Endodermal cell (in vitro differentiated cells): ENCODE data around the gene STRC. TPM values are rescaled to one million over a fixed set of nuclear protein-coding genes. Genes with fewer than 3 reads are reported as not detected.
"Not testable (repeated sequence)": the region's sequence is repeated elsewhere in the genome, so short reads cannot be mapped to it uniquely, and the experiment has no call there.

Experiments used
- DNase-seq: peaks from one replicate; pipeline ENCODE4 v3.0.0-alpha.2; 2017
- H3K27ac ChIP-seq: 2 replicates; pipeline ENCODE4 v1.5.1; 2013; ENCODE audit warnings: mild to moderate bottlenecking, low read depth, low read length, moderate library complexity
- H3K27me3 ChIP-seq: 2 replicates; pipeline ENCODE4 v1.6.1; 2013; ENCODE audit warnings: mild to moderate bottlenecking, low read length, moderate library complexity; ENCODE audit not compliant: insufficient read depth, control insufficient read depth, poor library complexity, severe bottlenecking
- H3K36me3 ChIP-seq: 2 replicates; pipeline ENCODE4 v1.7.0; 2013; ENCODE audit warnings: mild to moderate bottlenecking, low read length, moderate library complexity; ENCODE audit not compliant: control insufficient read depth, insufficient read depth
- H3K4me1 ChIP-seq: one replicate; pipeline ENCODE4 v1.7.0; 2013; ENCODE audit warnings: low read length; ENCODE audit not compliant: control insufficient read depth, insufficient read depth
- H3K4me3 ChIP-seq: 2 replicates; pipeline ENCODE4 v1.5.1; 2013; ENCODE audit warnings: mild to moderate bottlenecking, low read length, moderate library complexity
- H3K9ac ChIP-seq: 2 replicates; pipeline ENCODE4 v1.6.1; 2013; ENCODE audit warnings: mild to moderate bottlenecking, low read length, moderate library complexity; ENCODE audit not compliant: poor library complexity, severe bottlenecking; ENCODE audit errors: extremely low read depth
- H3K9me3 ChIP-seq: 2 replicates; pipeline ENCODE4 v1.6.1; 2013; ENCODE audit warnings: mild to moderate bottlenecking, low read length, moderate library complexity; ENCODE audit not compliant: control insufficient read depth
- H3K27ac Mint-ChIP-seq: 2 replicates; pipeline ENCODE4 v1.8.0; 2020; ENCODE audit warnings: mixed read lengths
- H3K27me3 Mint-ChIP-seq: 2 replicates; pipeline ENCODE4 v1.8.0; 2021; ENCODE audit warnings: mild to moderate bottlenecking, mixed read lengths; ENCODE audit not compliant: insufficient read depth
- H3K36me3 Mint-ChIP-seq: 2 replicates; pipeline ENCODE4 v1.8.0; 2020; ENCODE audit warnings: low read depth, mixed read lengths
- H3K4me1 Mint-ChIP-seq: 2 replicates; pipeline ENCODE4 v1.8.0; 2020; ENCODE audit warnings: mixed read lengths
- H3K4me3 Mint-ChIP-seq: 2 replicates; pipeline ENCODE4 v1.8.0; 2020; ENCODE audit warnings: mild to moderate bottlenecking, moderate library complexity, mixed read lengths
- H3K9me3 Mint-ChIP-seq: 2 replicates; pipeline ENCODE4 v1.8.0; 2020; ENCODE audit warnings: mild to moderate bottlenecking, mixed read lengths
- CTCF ChIP-seq: fragments of 200-600 bp; sonication (generic); conservative IDR thresholded peaks from 2 replicates; pipeline ENCODE4 v1.5.0; 2021; ENCODE audit warnings: antibody characterized with exemption, mild to moderate bottlenecking
- WGBS, 2 experiments: methylation state at CpG; one replicate each; pipeline versions ENCODE4 v1.1.5 to v1.1.7; 2013; ENCODE audit warnings: missing lambda C conversion rate in 2 of 2, mixed read lengths in 1 of 2; ENCODE audit not compliant: insufficient coverage in 1 of 2, insufficient read length in 1 of 2; 5-methylcytosine and 5-hydroxymethylcytosine counted together
- total RNA-seq, 2 donors: library from RNA; stranded (reverse); fragmentation: NEBNext Ultra II Directional in 1 of 2; extraction: Animal tissue kit (Norgen Biotek cat#: 25700) in 1 of 2; gene quantifications; 2 replicates in 1 of 2; 3 replicates in 1 of 2; pipeline ENCODE4 v1.2.1, GENCODE V29; 2021

STRC gene
- total RNA-seq, 2 donors from 2014 or later = 0.62 TPM; not detected in 1

GRCh38 chr15:43648649-43649429 is 30.2 kb upstream of the STRC start, which contains the start of gene CATSPER2:
CATSPER2 (minus strand) TSS chr15:43648844; CDS start chr15:43648061, 783 bp downstream.
- no peak for TF ChIP-seq CTCF
- H3K4me1 Mint-ChIP-seq = no peaks in the 10 kb centered on the region
- Histone ChIP-seq H3K4me3 (no peak within 1 kb of the TSS), H3K9ac (no peak within 1 kb of the TSS), H3K9me3 (peaks cover 7% of the 10 kb centered on the region), H3K27me3 (no peaks in the 10 kb centered on the region), H3K4me1 (no peaks in the 10 kb centered on the region), H3K27ac (no peak within 1 kb of the TSS), H3K36me3 (no peaks in the 10 kb centered on the region)
- peak; percentile 45 for DNase-seq
- no peak within 1 kb of the TSS for H3K4me3 Mint-ChIP-seq
- peaks cover 17% of the 10 kb centered on the region for H3K36me3 Mint-ChIP-seq
- H3K9me3 Mint-ChIP-seq = peaks cover 16% of the 10 kb centered on the region
- WGBS, 2 experiments = 95 to 98% methylated on average over 43 to 85 of the region's 85 CpGs
- no peak within 1 kb of the TSS for H3K27ac Mint-ChIP-seq
- peaks cover 8% of the 10 kb centered on the region for H3K27me3 Mint-ChIP-seq

GRCh38 chr15:43638464-43639204 is 20.0 kb upstream of the STRC start:
- not testable (repeated sequence) for H3K4me3 Mint-ChIP-seq, H3K4me1 Mint-ChIP-seq, H3K9me3 Mint-ChIP-seq, DNase-seq, H3K27ac ChIP-seq, H3K9ac ChIP-seq, H3K9me3 ChIP-seq, H3K4me3 ChIP-seq, H3K27me3 ChIP-seq, H3K36me3 ChIP-seq, H3K27ac Mint-ChIP-seq, H3K4me1 ChIP-seq, H3K36me3 Mint-ChIP-seq
- peaks cover 19% of the 10 kb centered on the region for H3K27me3 Mint-ChIP-seq
- 96 to 100% methylated on average over 7 to 8 of the region's 8 CpGs for WGBS, 2 experiments

GRCh38 chr15:43626937-43627336 is 8.3 kb upstream of the STRC start:
- H3K4me1 ChIP-seq = not testable (repeated sequence)

GRCh38 chr15:43625106-43625505 is 6.5 kb upstream of the STRC start:
- no peak overlapping the region for H3K4me3 ChIP-seq
- no peaks in the 10 kb centered on the region for H3K4me1 ChIP-seq
- no peak for TF ChIP-seq CTCF
- H3K9ac ChIP-seq = no peak overlapping the region
- H3K36me3 ChIP-seq = no peaks in the 10 kb centered on the region
- no peaks in the 10 kb centered on the region for H3K9me3 ChIP-seq
- H3K27ac ChIP-seq = no peak overlapping the region
- H3K27ac Mint-ChIP-seq = no peak overlapping the region
- no peaks in the 10 kb centered on the region for H3K9me3 Mint-ChIP-seq
- H3K4me3 Mint-ChIP-seq = no peak overlapping the region
- WGBS, 2 experiments = 89 to 96% methylated on average over 3 to 5 of the region's 5 CpGs
- H3K27me3 ChIP-seq = no peaks in the 10 kb centered on the region
- H3K36me3 Mint-ChIP-seq = no peaks in the 10 kb centered on the region
- no peaks in the 10 kb centered on the region for H3K4me1 Mint-ChIP-seq
- H3K27me3 Mint-ChIP-seq = peaks cover 14% of the 10 kb centered on the region
- DNase-seq = no peak

More at GRCh38 chr15:43626937-43627336, 8.3 kb upstream of the STRC start:
- H3K4me3 ChIP-seq, H3K4me3 Mint-ChIP-seq, H3K27me3 ChIP-seq, H3K9me3 Mint-ChIP-seq, H3K9ac ChIP-seq, H3K36me3 Mint-ChIP-seq, H3K27ac ChIP-seq, DNase-seq, H3K4me1 Mint-ChIP-seq, H3K27ac Mint-ChIP-seq, H3K36me3 ChIP-seq, H3K9me3 ChIP-seq: not testable (repeated sequence)
- peaks cover 20% of the 10 kb centered on the region for H3K27me3 Mint-ChIP-seq

GRCh38 chr15:43622068-43622799 is 3.6 kb upstream of the STRC start:
- H3K27me3 Mint-ChIP-seq = peaks cover 16% of the 10 kb centered on the region
- H3K27ac Mint-ChIP-seq, H3K27me3 ChIP-seq, H3K4me1 Mint-ChIP-seq, H3K36me3 ChIP-seq, H3K4me3 Mint-ChIP-seq, H3K4me3 ChIP-seq, H3K9me3 ChIP-seq, H3K4me1 ChIP-seq, H3K36me3 Mint-ChIP-seq, H3K9me3 Mint-ChIP-seq, H3K9ac ChIP-seq, H3K27ac ChIP-seq, DNase-seq: not testable (repeated sequence)
- WGBS, 2 experiments = 87% methylated on average over 3 of the region's 7 CpGs; no CpG with 5 or more reads in 1 of the 2 experiments
